GM21381 (cell line): ENCODE measurements around the gene DBX1.
"Not testable (repeated sequence)": the region's sequence is repeated elsewhere in the genome, so short reads cannot be mapped to it uniquely, and the experiment has no call there.

Source experiments
- ATAC-seq: cut with Tn5 transposase; IDR thresholded peaks from one replicate; pipeline ENCODE4 v1.9.1; 2021; ENCODE audit warnings: mild to moderate bottlenecking, moderate library complexity; ENCODE audit not compliant: unreplicated experiment

DBX1 gene

GRCh38 chr11:20161923-20162744, 1.9 kb upstream of the DBX1 start:
- ATAC-seq = no peak

- ATAC-seq = no peak
Observed at GRCh38 chr11:20161230-20161918, 1.1 kb upstream of the DBX1 start.

GRCh38 chr11:20159466-20160381, 551 bp downstream of the DBX1 start:
- no peak for ATAC-seq

- no peak for ATAC-seq
Observed at GRCh38 chr11:20158597-20159257, 1.5 kb downstream of the DBX1 start.

- no peak for ATAC-seq
Observed at GRCh38 chr11:20157728-20158127, 2.5 kb downstream of the DBX1 start.

GRCh38 chr11:20156876-20157613, 3.2 kb downstream of the DBX1 start:
- ATAC-seq = no peak

- no peak for ATAC-seq
Observed at GRCh38 chr11:20156280-20156875, 3.9 kb downstream of the DBX1 start.

- no peak for ATAC-seq
Observed at GRCh38 chr11:20155683-20156279, 4.5 kb downstream of the DBX1 start.

- ATAC-seq = no peak
Observed at GRCh38 chr11:20154381-20154780, 5.9 kb downstream of the DBX1 start.

GRCh38 chr11:20138707-20139106, 21.6 kb downstream of the DBX1 start:
- no peak for ATAC-seq

- ATAC-seq = no peak
Observed at GRCh38 chr11:20137637-20138036, 22.6 kb downstream of the DBX1 start.

- no peak for ATAC-seq
Observed at GRCh38 chr11:20134991-20135736, 25.1 kb downstream of the DBX1 start.

- ATAC-seq = no peak
Observed at GRCh38 chr11:20132667-20133039, 27.6 kb downstream of the DBX1 start.

GRCh38 chr11:20131788-20132666, 28.2 kb downstream of the DBX1 start:
- ATAC-seq = no peak

GRCh38 chr11:20129665-20130064, 30.6 kb downstream of the DBX1 start:
- no peak for ATAC-seq

GRCh38 chr11:20128528-20128825, 31.8 kb downstream of the DBX1 start:
- not testable (repeated sequence) for ATAC-seq

GRCh38 chr11:20127671-20128527, 32.4 kb downstream of the DBX1 start:
- peak; percentile 68 for ATAC-seq
